ENCODE measurements around the gene BFSP2.

DNA sequence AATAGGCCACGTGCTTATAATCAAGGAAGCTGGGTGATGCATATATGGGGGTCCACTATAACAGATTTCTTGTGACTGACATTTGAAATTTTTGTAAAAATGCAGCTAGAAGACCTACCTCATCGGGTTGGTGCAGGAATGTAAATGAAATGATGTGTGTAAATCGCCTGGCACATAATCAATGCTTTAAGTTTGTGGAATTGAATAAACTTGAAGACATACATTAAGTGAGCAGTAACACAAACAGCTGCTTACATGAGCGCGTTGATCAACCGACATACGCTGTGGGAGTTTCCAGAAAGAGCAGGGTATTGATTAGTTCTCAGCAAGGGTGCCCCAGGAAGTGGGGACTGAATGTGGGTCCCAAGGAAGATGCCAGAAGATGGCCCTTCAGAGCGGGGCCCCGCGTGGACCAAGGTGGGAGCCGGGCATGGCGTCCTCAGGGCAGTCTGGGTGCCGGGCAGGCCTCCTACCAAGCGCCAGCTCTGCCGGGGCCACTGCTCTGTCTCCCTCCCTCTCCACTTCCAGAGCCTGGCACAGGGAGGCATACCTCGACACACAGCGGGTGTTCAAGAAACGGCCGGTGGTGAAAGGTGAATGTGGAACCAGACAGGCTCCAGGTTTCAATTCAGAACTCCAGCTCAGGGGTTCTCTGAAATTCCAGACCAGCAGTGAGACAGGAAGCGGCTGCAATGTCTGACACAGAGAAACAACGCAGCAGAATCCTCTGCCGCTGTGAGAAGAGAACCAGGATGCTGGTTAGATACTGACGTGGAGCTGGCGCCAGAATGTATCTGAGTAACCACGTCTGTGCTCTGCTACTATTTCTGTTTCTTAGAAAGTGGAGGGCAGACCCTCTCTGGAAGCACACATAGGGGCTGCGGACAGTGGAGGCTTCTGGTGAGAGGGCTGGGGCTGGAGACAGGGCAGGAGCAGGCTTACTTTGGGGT, 12.6 kb downstream of the BFSP2 start:
- TF ChIP-seq POLR2A (IDR thresholded peaks at IDR 0.05) (no peak), CTCF (IDR thresholded peaks at IDR 0.05) (no peak)
